K562 (cell line): Measurements from ENCODE around the gene DNAH3.

Source experiments
- BCLAF1 ChIP-seq, 2 experiments: fragments of 450-650 bp in 1 of 2; IDR thresholded peaks; 2 replicates each; pipeline ENCODE4 v1.6.1; 2011 to 2017; ENCODE audit warnings: low read depth in 2 of 2, antibody characterized with exemption in 1 of 2, borderline replicate concordance in 1 of 2, low read length in 1 of 2, mild to moderate bottlenecking in 1 of 2, mixed read lengths in 1 of 2; ENCODE audit not compliant: control insufficient read depth in 1 of 2
- EWSR1 ChIP-seq: fragments of 450-650 bp; IDR thresholded peaks from 2 replicates; pipeline ENCODE4 v1.6.1; 2018; ENCODE audit warnings: borderline replicate concordance, mild to moderate bottlenecking, low read depth, moderate library complexity; ENCODE audit not compliant: partially characterized antibody
- TCF3 ChIP-seq: sonication (generic); formaldehyde crosslinking; IDR thresholded peaks from 2 replicates; pipeline ENCODE4 v1.4.0; 2020; ENCODE audit warnings: mild to moderate bottlenecking, missing genetic modification reagents
- YY1 ChIP-seq, 3 experiments: IDR thresholded peaks; 2 replicates each; pipeline ENCODE4 v1.6.1; 2011; ENCODE audit warnings: low read length in 2 of 3, mild to moderate bottlenecking in 2 of 3, moderate library complexity in 2 of 3, borderline replicate concordance in 1 of 3, control low read depth in 1 of 3, low read depth in 1 of 3; ENCODE audit not compliant: insufficient read depth in 3 of 3, insufficient replicate concordance in 2 of 3, control insufficient read depth in 1 of 3, insufficient read length in 1 of 3; ENCODE audit errors: extremely low read depth in 1 of 3
- ZBTB1 ChIP-seq: sonication (generic); formaldehyde crosslinking; IDR thresholded peaks from 2 replicates; pipeline ENCODE4 v1.8.1; 2023; ENCODE audit warnings: missing genetic modification reagents, low read depth, mild to moderate bottlenecking, borderline replicate concordance
- ZNF431 ChIP-seq: sonication (generic); formaldehyde crosslinking; IDR thresholded peaks from 2 replicates; pipeline ENCODE4 v1.8.0; 2022; ENCODE audit warnings: mild to moderate bottlenecking, missing genetic modification reagents

DNA sequence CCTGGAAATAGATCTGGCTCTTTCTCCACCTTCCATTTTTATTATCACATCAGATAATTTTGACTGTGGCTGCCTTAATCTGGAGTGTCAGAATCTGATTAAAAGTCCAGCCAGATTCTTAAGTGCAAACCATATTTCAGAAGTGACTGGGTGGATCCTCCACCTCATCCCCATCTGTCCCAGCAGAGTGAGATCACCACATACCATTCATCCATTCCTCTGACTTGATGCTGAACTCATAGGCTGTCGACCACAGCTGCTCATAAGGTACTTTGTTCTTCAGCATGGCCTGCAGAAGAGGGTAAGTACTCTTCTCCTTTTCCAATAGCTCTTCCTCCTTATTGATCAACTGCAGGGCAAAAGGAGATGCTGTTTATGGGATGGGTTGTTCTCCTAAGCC is 53.5 kb downstream of the DNAH3 start:
- no peak for TF ChIP-seq YY1 (IDR thresholded peaks at IDR 0.05; ENCODE audit: borderline replicate concordance in 1 of 3, control insufficient read depth in 1 of 3, extremely low read depth in 1 of 3, insufficient read depth in 3 of 3, insufficient read length in 1 of 3, insufficient replicate concordance in 2 of 3, low read depth in 1 of 3, low read length in 2 of 3)
- TF ChIP-seq EWSR1 = no peak
- no peak for TF ChIP-seq ZBTB1 (CRISPR knock-in tag)
- TF ChIP-seq TCF3 (CRISPR knock-in tag) = no peak
- no peak for TF ChIP-seq BCLAF1 (IDR thresholded peaks at IDR 0.05; ENCODE audit: borderline replicate concordance in 1 of 2, control insufficient read depth in 1 of 2, low read depth in 2 of 2, low read length in 1 of 2)
- TF ChIP-seq ZNF431 (CRISPR knock-in tag) = no peak
